ENCODE measurements around the gene PEAK1. TPM values are rescaled to one million over a fixed set of nuclear protein-coding genes. Genes with fewer than 3 reads are reported as not detected.

PEAK1 gene
- total and polyA plus RNA-seq, 9 of the 15 experiments (the other 6 are each of a cell fraction or from before 2014, with no cell fraction given) = 0.99 to 22.4 (median 10.8) TPM

DNA sequence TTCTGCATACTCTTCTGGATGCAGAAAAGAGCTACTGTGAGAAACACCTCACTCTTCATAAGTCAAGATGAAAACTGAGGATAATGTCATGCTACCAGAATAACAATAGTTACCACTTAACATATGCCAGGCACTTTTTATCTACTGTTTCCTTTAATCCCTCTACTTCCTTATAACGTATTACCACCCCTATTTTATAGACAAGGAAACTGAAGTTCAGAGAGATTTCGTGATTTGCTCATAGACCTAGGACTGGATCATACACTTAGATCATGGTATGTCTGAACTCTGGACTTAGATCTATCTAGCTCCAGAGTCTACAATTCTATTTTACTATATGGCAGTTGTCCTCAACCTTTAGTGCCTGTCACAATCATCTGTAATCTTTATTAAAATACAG is 193.3 kb downstream of the PEAK1 start:
- FAIRE-seq = no peak

More for the DNA sequence above, 193.3 kb downstream of the PEAK1 start:
- in situ Hi-C loops (cut with MboI) (no loop called here), intact Hi-C loops (cut with micrococcal nuclease) (no loop called here)
- POLR2A ChIA-PET = no interaction called here
- WGBS (ENCODE audit: insufficient coverage, low coverage, missing lambda C conversion rate) = 40% methylated on average over 2 of the region's 2 CpGs
- no peak for DNase-seq (ENCODE audit: extremely low read depth in 1 of 4, low spot score in 3 of 4)
- Histone ChIP-seq H3K4me2 (ENCODE audit: insufficient read depth, low read length) (no peak overlapping the region), H3K27me3 (ENCODE audit: control insufficient read depth in 2 of 2, insufficient read depth in 2 of 2, low read length in 2 of 2) (no peaks in the 10 kb centered on the region), H2AFZ (ENCODE audit: low read depth, low read length) (no peak overlapping the region), H3K36me3 (ENCODE audit: control insufficient read depth, insufficient read depth, low read length) (no peaks in the 10 kb centered on the region), H3K9ac (ENCODE audit: insufficient read depth in 1 of 2, low read depth in 2 of 2, low read length in 2 of 2) (no peak overlapping the region), H3K79me2 (ENCODE audit: control insufficient read depth, insufficient read depth, low read length) (no peaks in the 10 kb centered on the region), H4K20me1 (replicated peaks; ENCODE audit: control insufficient read depth, insufficient read depth, low read length) (no peaks in the 10 kb centered on the region), H3K27ac (ENCODE audit: extremely low read depth, low read depth, low read length) (no peak overlapping the region), H3K4me3 (no peak overlapping the region), H3K9me3 (replicated peaks; ENCODE audit: control insufficient read depth, insufficient read depth, low read depth, low read length) (no peaks in the 10 kb centered on the region), H3K9me1 (ENCODE audit: control insufficient read depth, insufficient read depth, low read length) (no peaks in the 10 kb centered on the region), H3K4me1 (replicated peaks in 1 of 2; ENCODE audit: control insufficient read depth in 2 of 2, insufficient read depth in 2 of 2, low read length in 2 of 2) (peaks cover 0 to 14% of the 10 kb centered on the region in 2 experiments; a peak in 2 of 5 replicates)
- TF ChIP-seq CCNT2 (IDR thresholded peaks at IDR 0.05; ENCODE audit: borderline replicate concordance, extremely low read depth, insufficient read length, low read depth, low read length) (no peak), NR2C2 (CRISPR knock-in tag; IDR thresholded peaks at IDR 0.05) (no peak), NR2C2 (tag; IDR thresholded peaks at IDR 0.05) (no peak), SMARCA5 (IDR thresholded peaks at IDR 0.05) (no peak), HNRNPUL1 (IDR thresholded peaks at IDR 0.05; ENCODE audit: low read length) (no peak), SIRT6 (IDR thresholded peaks at IDR 0.05; ENCODE audit: low read depth, low read length) (no peak), ZNF263 (CRISPR knock-in tag; IDR thresholded peaks at IDR 0.05; ENCODE audit: borderline replicate concordance) (no peak), GABPB2 (CRISPR knock-in tag; conservative IDR thresholded peaks at IDR 0.05) (no peak), ZNF561 (CRISPR knock-in tag; conservative IDR thresholded peaks at IDR 0.05) (no peak), HLTF (IDR thresholded peaks at IDR 0.05) (no peak)
- TF ChIP-seq, protein P1, sequence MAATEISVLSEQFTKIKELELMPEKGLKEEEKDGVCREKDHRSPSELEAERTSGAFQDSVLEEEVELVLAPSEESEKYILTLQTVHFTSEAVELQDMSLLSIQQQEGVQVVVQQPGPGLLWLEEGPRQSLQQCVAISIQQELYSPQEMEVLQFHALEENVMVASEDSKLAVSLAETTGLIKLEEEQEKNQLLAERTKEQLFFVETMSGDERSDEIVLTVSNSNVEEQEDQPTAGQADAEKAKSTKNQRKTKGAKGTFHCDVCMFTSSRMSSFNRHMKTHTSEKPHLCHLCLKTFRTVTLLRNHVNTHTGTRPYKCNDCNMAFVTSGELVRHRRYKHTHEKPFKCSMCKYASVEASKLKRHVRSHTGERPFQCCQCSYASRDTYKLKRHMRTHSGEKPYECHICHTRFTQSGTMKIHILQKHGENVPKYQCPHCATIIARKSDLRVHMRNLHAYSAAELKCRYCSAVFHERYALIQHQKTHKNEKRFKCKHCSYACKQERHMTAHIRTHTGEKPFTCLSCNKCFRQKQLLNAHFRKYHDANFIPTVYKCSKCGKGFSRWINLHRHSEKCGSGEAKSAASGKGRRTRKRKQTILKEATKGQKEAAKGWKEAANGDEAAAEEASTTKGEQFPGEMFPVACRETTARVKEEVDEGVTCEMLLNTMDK (IDR thresholded peaks at IDR 0.05; ENCODE audit: borderline replicate concordance, insufficient read depth, low read depth, low read length, poor library complexity, severe bottlenecking) = no peak
- TF ChIP-seq, protein P2, sequence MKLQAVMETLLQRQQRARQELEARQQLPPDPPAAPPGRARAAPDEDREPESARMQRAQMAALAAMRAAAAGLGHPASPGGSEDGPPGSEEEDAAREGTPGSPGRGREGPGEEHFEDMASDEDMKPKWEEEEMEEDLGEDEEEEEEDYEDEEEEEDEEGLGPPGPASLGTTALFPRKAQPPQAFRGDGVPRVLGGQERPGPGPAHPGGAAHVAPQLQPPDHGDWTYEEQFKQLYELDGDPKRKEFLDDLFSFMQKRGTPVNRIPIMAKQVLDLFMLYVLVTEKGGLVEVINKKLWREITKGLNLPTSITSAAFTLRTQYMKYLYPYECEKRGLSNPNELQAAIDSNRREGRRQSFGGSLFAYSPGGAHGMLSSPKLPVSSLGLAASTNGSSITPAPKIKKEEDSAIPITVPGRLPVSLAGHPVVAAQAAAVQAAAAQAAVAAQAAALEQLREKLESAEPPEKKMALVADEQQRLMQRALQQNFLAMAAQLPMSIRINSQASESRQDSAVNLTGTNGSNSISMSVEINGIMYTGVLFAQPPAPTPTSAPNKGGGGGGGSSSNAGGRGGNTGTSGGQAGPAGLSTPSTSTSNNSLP (IDR thresholded peaks at IDR 0.05; ENCODE audit: borderline replicate concordance, low read depth, low read length) = no peak
- TF ChIP-seq, protein P3, sequence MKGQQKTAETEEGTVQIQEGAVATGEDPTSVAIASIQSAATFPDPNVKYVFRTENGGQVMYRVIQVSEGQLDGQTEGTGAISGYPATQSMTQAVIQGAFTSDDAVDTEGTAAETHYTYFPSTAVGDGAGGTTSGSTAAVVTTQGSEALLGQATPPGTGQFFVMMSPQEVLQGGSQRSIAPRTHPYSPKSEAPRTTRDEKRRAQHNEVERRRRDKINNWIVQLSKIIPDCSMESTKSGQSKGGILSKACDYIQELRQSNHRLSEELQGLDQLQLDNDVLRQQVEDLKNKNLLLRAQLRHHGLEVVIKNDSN (CRISPR knock-in tag; IDR thresholded peaks at IDR 0.05) = no peak
- TF ChIP-seq, protein P4, sequence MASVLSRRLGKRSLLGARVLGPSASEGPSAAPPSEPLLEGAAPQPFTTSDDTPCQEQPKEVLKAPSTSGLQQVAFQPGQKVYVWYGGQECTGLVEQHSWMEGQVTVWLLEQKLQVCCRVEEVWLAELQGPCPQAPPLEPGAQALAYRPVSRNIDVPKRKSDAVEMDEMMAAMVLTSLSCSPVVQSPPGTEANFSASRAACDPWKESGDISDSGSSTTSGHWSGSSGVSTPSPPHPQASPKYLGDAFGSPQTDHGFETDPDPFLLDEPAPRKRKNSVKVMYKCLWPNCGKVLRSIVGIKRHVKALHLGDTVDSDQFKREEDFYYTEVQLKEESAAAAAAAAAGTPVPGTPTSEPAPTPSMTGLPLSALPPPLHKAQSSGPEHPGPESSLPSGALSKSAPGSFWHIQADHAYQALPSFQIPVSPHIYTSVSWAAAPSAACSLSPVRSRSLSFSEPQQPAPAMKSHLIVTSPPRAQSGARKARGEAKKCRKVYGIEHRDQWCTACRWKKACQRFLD (CRISPR knock-in tag; IDR thresholded peaks at IDR 0.05) = no peak
- TF ChIP-seq, protein P5, sequence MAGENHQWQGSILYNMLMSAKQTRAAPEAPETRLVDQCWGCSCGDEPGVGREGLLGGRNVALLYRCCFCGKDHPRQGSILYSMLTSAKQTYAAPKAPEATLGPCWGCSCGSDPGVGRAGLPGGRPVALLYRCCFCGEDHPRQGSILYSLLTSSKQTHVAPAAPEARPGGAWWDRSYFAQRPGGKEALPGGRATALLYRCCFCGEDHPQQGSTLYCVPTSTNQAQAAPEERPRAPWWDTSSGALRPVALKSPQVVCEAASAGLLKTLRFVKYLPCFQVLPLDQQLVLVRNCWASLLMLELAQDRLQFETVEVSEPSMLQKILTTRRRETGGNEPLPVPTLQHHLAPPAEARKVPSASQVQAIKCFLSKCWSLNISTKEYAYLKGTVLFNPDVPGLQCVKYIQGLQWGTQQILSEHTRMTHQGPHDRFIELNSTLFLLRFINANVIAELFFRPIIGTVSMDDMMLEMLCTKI (IDR thresholded peaks at IDR 0.05; ENCODE audit: partially characterized antibody) = no peak
- BruUV-seq (replicated peaks) = no TSS peak
- CTCF ChIA-PET (ENCODE audit: low intra/inter-chr PET ratio) = no interaction called here
- no peak for ATAC-seq

Data from K562 (cell line).